Measurements from ENCODE around the gene GLTP. TPM values are rescaled to one million over a fixed set of nuclear protein-coding genes. Genes with fewer than 3 reads are reported as not detected.
"Not testable (repeated sequence)": the region's sequence is repeated elsewhere in the genome, so short reads cannot be mapped to it uniquely, and the experiment has no call there.

The GLTP gene
- total and polyA plus RNA-seq, 11 donors = 16.9 to 68.6 (median 25.1) TPM

GRCh38 chr12:109864916-109865315, 15.4 kb downstream of the GLTP start:
- H3K27ac ChIP-seq = peak overlapping the region in 1 of 12 donors; percentile 4
- H3K36me3 ChIP-seq = peaks cover 0 to 16% (median 5%) of the 10 kb centered on the region in 9 donors
- intact Hi-C loops (cut with DNase I) = no loop called here
- ATAC-seq = no peak
- 90 to 92% (median 91%) methylated on average over 3 of the region's 3 CpGs for WGBS, 4 donors
- no peak overlapping the region for H3K4me3 ChIP-seq
- TF ChIP-seq POLR2A (IDR thresholded peaks at IDR 0.05) (no peak), CTCF (IDR thresholded peaks at IDR 0.05) (no peak)
- H3K9me3 ChIP-seq = no peaks in the 10 kb centered on the region
- no peaks in the 10 kb centered on the region for H3K27me3 ChIP-seq
- no peak for DNase-seq
- peaks cover 0 to 17% (median 8%) of the 10 kb centered on the region in 12 donors for H3K4me1 ChIP-seq

GRCh38 chr12:109863847-109864712, 16.3 kb downstream of the GLTP start:
- peak overlapping the region in 1 of 12 donors; percentile 4 for H3K27ac ChIP-seq
- no peak overlapping the region for H3K4me3 ChIP-seq
- peaks cover 0 to 16% (median 5%) of the 10 kb centered on the region in 9 donors for H3K36me3 ChIP-seq
- peak in 3 of 4 donors; percentile 51 to 82 (median 65) for ATAC-seq
- H3K9me3 ChIP-seq = no peaks in the 10 kb centered on the region
- TF ChIP-seq POLR2A (IDR thresholded peaks at IDR 0.05) (no peak), CTCF (IDR thresholded peaks at IDR 0.05) (no peak)
- 78 to 80% (median 80%) methylated on average over 7 to 9 of the region's 9 CpGs for WGBS, 4 donors
- H3K4me1 ChIP-seq = peaks cover 0 to 16% (median 8%) of the 10 kb centered on the region in 12 donors
- no peak for DNase-seq
- intact Hi-C loops (cut with DNase I) = no loop called here
- H3K27me3 ChIP-seq = no peaks in the 10 kb centered on the region

- WGBS, 4 donors = 92 to 95% (median 95%) methylated on average over 9 of the region's 9 CpGs
Measured at GRCh38 chr12:109862491-109862890, 17.9 kb downstream of the GLTP start.

GRCh38 chr12:109861689-109862314, 18.5 kb downstream of the GLTP start:
- intact Hi-C loops (cut with DNase I) = no loop called here
- Histone ChIP-seq H3K27me3 (no peaks in the 10 kb centered on the region), H3K4me1 (peaks cover 0 to 16% (median 8%) of the 10 kb centered on the region in 12 donors), H3K4me3 (no peak overlapping the region), H3K36me3 (peaks cover 0 to 36% (median 23%) of the 10 kb centered on the region in 9 donors), H3K27ac (no peak overlapping the region), H3K9me3 (no peaks in the 10 kb centered on the region)
- 81 to 91% (median 83%) methylated on average over 11 to 17 of the region's 17 CpGs for WGBS, 4 donors
- ATAC-seq (no peak), DNase-seq (no peak)
- TF ChIP-seq CTCF (IDR thresholded peaks at IDR 0.05) (no peak), POLR2A (IDR thresholded peaks at IDR 0.05) (no peak)

More at GRCh38 chr12:109862491-109862890, 17.9 kb downstream of the GLTP start:
- H3K27ac ChIP-seq; DNase-seq; H3K9me3 ChIP-seq; ATAC-seq; H3K27me3 ChIP-seq; H3K4me3 ChIP-seq; intact Hi-C loops (cut with DNase I): not testable (repeated sequence)
- Histone ChIP-seq H3K36me3 (peaks cover 0 to 29% (median 16%) of the 10 kb centered on the region in 9 donors), H3K4me1 (peaks cover 0 to 16% (median 8%) of the 10 kb centered on the region in 12 donors)

All from heart left ventricle (tissue), 16 donors.